ENCODE data around the gene C3orf18. TPM values are rescaled to one million over a fixed set of nuclear protein-coding genes. Genes with fewer than 3 reads are reported as not detected.
A peak's percentile ranks its signal among the peaks of the same experiment; 100 is the strongest.

C3orf18 gene
- total RNA-seq, 1 donor from 2014 or later: 8.9 TPM

GRCh38 chr3:50531201-50531600, 36.3 kb downstream of the C3orf18 start:
- H3K4me3 ChIP-seq (ENCODE audit: low read depth, low read length): no peak overlapping the region
- DNase-seq (ENCODE audit: low read depth): no peak
- no peak for TF ChIP-seq CTCF (conservative IDR thresholded peaks at IDR 0.05; ENCODE audit: low read depth, low read length)

- DNase-seq (ENCODE audit: low read depth): no peak
- no peak overlapping the region for H3K4me3 ChIP-seq (ENCODE audit: low read depth, low read length)
- no peak for TF ChIP-seq CTCF (conservative IDR thresholded peaks at IDR 0.05; ENCODE audit: low read depth, low read length)
Observed at GRCh38 chr3:50530001-50530970, 37.3 kb downstream of the C3orf18 start.

GRCh38 chr3:50525987-50526386, 41.6 kb downstream of the C3orf18 start:
- no peak for TF ChIP-seq CTCF (conservative IDR thresholded peaks at IDR 0.05; ENCODE audit: low read depth, low read length)
- H3K4me3 ChIP-seq (ENCODE audit: low read depth, low read length): no peak overlapping the region
- DNase-seq (ENCODE audit: low read depth): no peak

GRCh38 chr3:50525191-50525910, 42.2 kb downstream of the C3orf18 start:
- DNase-seq (ENCODE audit: low read depth): no peak
- no peak for TF ChIP-seq CTCF (conservative IDR thresholded peaks at IDR 0.05; ENCODE audit: low read depth, low read length)
- H3K4me3 ChIP-seq (ENCODE audit: low read depth, low read length): no peak overlapping the region

- TF ChIP-seq CTCF (conservative IDR thresholded peaks at IDR 0.05; ENCODE audit: low read depth, low read length): no peak
- DNase-seq (ENCODE audit: low read depth): no peak
- H3K4me3 ChIP-seq (ENCODE audit: low read depth, low read length): no peak overlapping the region
Observed at GRCh38 chr3:50524746-50525145, 42.8 kb downstream of the C3orf18 start.

- TF ChIP-seq CTCF (conservative IDR thresholded peaks at IDR 0.05; ENCODE audit: low read depth, low read length): no peak
- DNase-seq (ENCODE audit: low read depth): no peak
Observed at GRCh38 chr3:50523279-50523811, 44.2 kb downstream of the C3orf18 start.

More at GRCh38 chr3:50523279-50523811, 44.2 kb downstream of the C3orf18 start:
- peak overlapping the region; percentile 15 for H3K4me3 ChIP-seq (ENCODE audit: low read depth, low read length)

Measured in epithelial cell of proximal tubule (primary cell).